Vagina (tissue), 2 donors: ENCODE results near the gene TFPI.

Experiments used
- CTCF ChIP-seq, 3 experiments: fragments of 450-650 bp in 2 of 3; fragments of 200-600 bp in 1 of 3; sonication (generic) in 1 of 3; IDR thresholded peaks; one replicate each; pipeline ENCODE4 v1.5.1; 2017 to 2019; ENCODE audit warnings: antibody characterized with exemption in 3 of 3, mild to moderate bottlenecking in 2 of 3, moderate library complexity in 2 of 3
- POLR2A ChIP-seq, 2 donors: fragments of 450-650 bp; IDR thresholded peaks; one replicate each; pipeline ENCODE4 v1.6.1; 2017; ENCODE audit warnings: antibody characterized with exemption in 2 of 2, mild to moderate bottlenecking in 2 of 2, moderate library complexity in 2 of 2
- POLR2AphosphoS5 ChIP-seq, 2 donors: sonication (generic); formaldehyde crosslinking; IDR thresholded peaks; one replicate each; pipeline ENCODE4 v1.9.0; 2017; ENCODE audit warnings: antibody characterized with exemption in 2 of 2, mild to moderate bottlenecking in 2 of 2, low read depth in 1 of 2; ENCODE audit not compliant: insufficient read depth in 1 of 2

DNA sequence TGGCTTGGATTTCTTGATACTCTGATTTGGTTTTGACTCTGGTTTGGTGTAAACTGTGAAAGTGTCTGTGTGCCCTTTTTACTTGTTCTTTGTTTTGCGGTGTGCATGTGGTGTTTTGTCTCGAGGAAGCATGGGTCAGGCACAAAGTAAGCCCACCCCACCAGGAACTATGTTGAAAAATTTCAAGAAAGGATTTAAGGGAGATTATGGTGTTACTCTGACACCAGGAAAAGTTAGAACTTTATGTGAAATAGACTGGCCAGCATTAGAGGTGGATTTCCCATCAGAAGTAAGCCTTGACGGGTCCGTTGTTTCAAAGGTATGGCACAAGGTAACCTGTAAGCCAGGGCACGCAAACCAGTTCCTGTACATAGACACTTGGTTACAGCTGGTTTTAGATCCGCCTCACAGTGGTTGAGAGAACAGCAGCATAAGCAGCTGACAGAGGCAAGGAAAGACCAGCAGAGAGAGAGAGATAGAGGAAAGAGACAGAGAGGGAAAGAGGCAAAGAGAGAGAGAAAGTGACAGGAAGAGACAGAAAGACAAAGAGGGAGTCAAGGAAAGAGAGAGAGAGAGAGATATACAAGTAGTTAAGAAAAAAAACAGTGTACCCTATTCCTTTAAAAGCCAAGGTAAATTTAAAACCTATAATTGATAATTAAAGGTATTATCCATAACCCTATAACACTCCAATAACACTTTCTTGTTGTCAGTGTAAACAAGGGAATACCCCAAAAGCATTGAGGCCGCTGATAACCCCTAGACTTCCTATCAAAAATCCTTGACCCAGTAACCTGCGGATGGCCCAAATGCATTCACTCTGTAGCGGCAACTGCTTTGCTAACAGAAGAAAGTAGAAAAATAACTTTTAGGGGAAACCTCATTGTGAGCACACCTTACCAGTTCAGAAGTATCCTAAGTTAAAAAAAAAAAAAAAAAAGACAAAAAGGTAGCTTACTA, 42.6 kb downstream of the TFPI start:
- TF ChIP-seq CTCF (IDR thresholded peaks at IDR 0.05) (no peak), POLR2A (IDR thresholded peaks at IDR 0.05) (no peak), POLR2AphosphoS5 (IDR thresholded peaks at IDR 0.05; ENCODE audit: insufficient read depth in 1 of 2, low read depth in 1 of 2) (no peak)
